Measurements from ENCODE around the gene SPTLC3. TPM values are rescaled to one million over a fixed set of nuclear protein-coding genes. Genes with fewer than 3 reads are reported as not detected.

The SPTLC3 gene
- total RNA-seq, 2 experiments from 2014 or later = 1.1 to 1.2 TPM

GRCh38 chr20:13180986-13181889 lies 172.5 kb downstream of the SPTLC3 start:
- no peaks in the 10 kb centered on the region for H3K36me3 Mint-ChIP-seq (ENCODE audit: low read depth)
- H3K9me3 Mint-ChIP-seq = peaks cover under 1% of the 10 kb centered on the region
- no peaks in the 10 kb centered on the region for H3K4me1 Mint-ChIP-seq
- H3K27me3 Mint-ChIP-seq = peaks cover 7% of the 10 kb centered on the region
- ChIA-PET CTCF (no interaction called here), POLR2A (no interaction called here)
- no peak overlapping the region for H3K4me3 Mint-ChIP-seq
- no peak overlapping the region for H3K27ac Mint-ChIP-seq
- no peak for DNase-seq

GRCh38 chr20:13183005-13183404 lies 174.2 kb downstream of the SPTLC3 start:
- ChIA-PET POLR2A (no interaction called here), CTCF (no interaction called here)
- H3K36me3 Mint-ChIP-seq (ENCODE audit: low read depth) = no peaks in the 10 kb centered on the region
- no peak overlapping the region for H3K27ac Mint-ChIP-seq
- H3K4me1 Mint-ChIP-seq = no peaks in the 10 kb centered on the region
- DNase-seq = no peak
- H3K27me3 Mint-ChIP-seq = peaks cover 2% of the 10 kb centered on the region
- peaks cover 10% of the 10 kb centered on the region for H3K9me3 Mint-ChIP-seq
- no peak overlapping the region for H3K4me3 Mint-ChIP-seq

GRCh38 chr20:13186043-13186774 lies 177.4 kb downstream of the SPTLC3 start:
- peaks cover 10% of the 10 kb centered on the region for H3K9me3 Mint-ChIP-seq
- ChIA-PET POLR2A (no interaction called here), CTCF (no interaction called here)
- H3K27ac Mint-ChIP-seq = no peak overlapping the region
- H3K36me3 Mint-ChIP-seq (ENCODE audit: low read depth) = no peaks in the 10 kb centered on the region
- H3K27me3 Mint-ChIP-seq = peaks cover 6% of the 10 kb centered on the region
- DNase-seq = no peak
- H3K4me1 Mint-ChIP-seq = no peaks in the 10 kb centered on the region
- H3K4me3 Mint-ChIP-seq = no peak overlapping the region

- Mint-ChIP-seq H3K9me3 (peaks cover 10% of the 10 kb centered on the region), H3K4me3 (no peak overlapping the region), H3K36me3 (ENCODE audit: low read depth) (no peaks in the 10 kb centered on the region), H3K4me1 (no peaks in the 10 kb centered on the region), H3K27me3 (peaks cover 4% of the 10 kb centered on the region), H3K27ac (no peak overlapping the region)
- ChIA-PET CTCF (interaction anchor here (0.6 kb wide), 1 partner anchor 14 kb away, joined by 4 read pairs; no protein-coding TSS in a partner anchor), POLR2A (no interaction called here)
- DNase-seq = no peak
These were observed 179.1 kb downstream of the SPTLC3 start for GRCh38 chr20:13187899-13188298.

GRCh38 chr20:13199279-13199678 lies 190.5 kb downstream of the SPTLC3 start:
- no peaks in the 10 kb centered on the region for H3K36me3 Mint-ChIP-seq (ENCODE audit: low read depth)
- peaks cover 3% of the 10 kb centered on the region for H3K27me3 Mint-ChIP-seq
- ChIA-PET POLR2A (no interaction called here), CTCF (no interaction called here)
- no peaks in the 10 kb centered on the region for H3K9me3 Mint-ChIP-seq
- H3K27ac Mint-ChIP-seq = no peak overlapping the region
- no peak overlapping the region for H3K4me3 Mint-ChIP-seq
- no peak for DNase-seq
- H3K4me1 Mint-ChIP-seq = peaks cover 2% of the 10 kb centered on the region

- DNase-seq = no peak
- Mint-ChIP-seq H3K27ac (no peak overlapping the region), H3K4me3 (no peak overlapping the region), H3K9me3 (no peaks in the 10 kb centered on the region), H3K4me1 (peaks cover 2% of the 10 kb centered on the region), H3K36me3 (ENCODE audit: low read depth) (no peaks in the 10 kb centered on the region), H3K27me3 (peaks cover 3% of the 10 kb centered on the region)
- POLR2A ChIA-PET = no interaction called here
- CTCF ChIA-PET = no interaction called here
These were observed 192.2 kb downstream of the SPTLC3 start for GRCh38 chr20:13200767-13201500.

- Mint-ChIP-seq H3K4me1 (peaks cover 2% of the 10 kb centered on the region), H3K9me3 (no peaks in the 10 kb centered on the region), H3K4me3 (no peak overlapping the region), H3K27me3 (peaks cover 3% of the 10 kb centered on the region), H3K36me3 (ENCODE audit: low read depth) (no peaks in the 10 kb centered on the region), H3K27ac (no peak overlapping the region)
- no peak for DNase-seq
- ChIA-PET CTCF (no interaction called here), POLR2A (no interaction called here)
These were observed 193.8 kb downstream of the SPTLC3 start for GRCh38 chr20:13202565-13202964.

GRCh38 chr20:13205425-13205824 lies 196.7 kb downstream of the SPTLC3 start:
- no peak for DNase-seq
- H3K27ac Mint-ChIP-seq = no peak overlapping the region
- no peak overlapping the region for H3K4me3 Mint-ChIP-seq

GRCh38 chr20:13205848-13206434 lies 197.2 kb downstream of the SPTLC3 start:
- H3K9me3 Mint-ChIP-seq = no peaks in the 10 kb centered on the region
- peaks cover 1% of the 10 kb centered on the region for H3K27me3 Mint-ChIP-seq
- DNase-seq = no peak
- H3K27ac Mint-ChIP-seq = no peak overlapping the region
- CTCF ChIA-PET = interaction anchor here (1.2 kb wide), 1 partner anchor 10 kb away, joined by 3 read pairs; no protein-coding TSS in a partner anchor
- no peaks in the 10 kb centered on the region for H3K36me3 Mint-ChIP-seq (ENCODE audit: low read depth)
- peaks cover 2% of the 10 kb centered on the region for H3K4me1 Mint-ChIP-seq
- H3K4me3 Mint-ChIP-seq = no peak overlapping the region
- POLR2A ChIA-PET = no interaction called here

More at GRCh38 chr20:13205425-13205824, 196.7 kb downstream of the SPTLC3 start:
- CTCF ChIA-PET = interaction anchor here (1.2 kb wide), 1 partner anchor 10 kb away, joined by 3 read pairs; no protein-coding TSS in a partner anchor
- Mint-ChIP-seq H3K27me3 (peaks cover 1% of the 10 kb centered on the region), H3K9me3 (no peaks in the 10 kb centered on the region), H3K4me1 (peaks cover 2% of the 10 kb centered on the region), H3K36me3 (ENCODE audit: low read depth) (no peaks in the 10 kb centered on the region)
- POLR2A ChIA-PET = no interaction called here

- CTCF ChIA-PET = no interaction called here
- no peak overlapping the region for H3K4me3 Mint-ChIP-seq
- no peaks in the 10 kb centered on the region for H3K36me3 Mint-ChIP-seq (ENCODE audit: low read depth)
- H3K4me1 Mint-ChIP-seq = peaks cover 2% of the 10 kb centered on the region
- POLR2A ChIA-PET = no interaction called here
- H3K9me3 Mint-ChIP-seq = no peaks in the 10 kb centered on the region
- H3K27ac Mint-ChIP-seq = no peak overlapping the region
- no peak for DNase-seq
- peaks cover 1% of the 10 kb centered on the region for H3K27me3 Mint-ChIP-seq
These were observed 198.2 kb downstream of the SPTLC3 start for GRCh38 chr20:13207016-13207415.

- Mint-ChIP-seq H3K27me3 (peaks cover 32% of the 10 kb centered on the region), H3K4me3 (no peak overlapping the region), H3K9me3 (no peaks in the 10 kb centered on the region), H3K4me1 (peaks cover 11% of the 10 kb centered on the region), H3K36me3 (ENCODE audit: low read depth) (no peaks in the 10 kb centered on the region), H3K27ac (no peak overlapping the region)
- ChIA-PET CTCF (no interaction called here), POLR2A (no interaction called here)
- no peak for DNase-seq
These were observed 203.3 kb downstream of the SPTLC3 start for GRCh38 chr20:13211956-13212618.

- H3K27ac Mint-ChIP-seq = no peak overlapping the region
- no peaks in the 10 kb centered on the region for H3K9me3 Mint-ChIP-seq
- peak; percentile 13 for DNase-seq
- H3K27me3 Mint-ChIP-seq = peaks cover 38% of the 10 kb centered on the region
- POLR2A ChIA-PET = no interaction called here
- no peak overlapping the region for H3K4me3 Mint-ChIP-seq
- H3K36me3 Mint-ChIP-seq (ENCODE audit: low read depth) = no peaks in the 10 kb centered on the region
- H3K4me1 Mint-ChIP-seq = peaks cover 11% of the 10 kb centered on the region
- CTCF ChIA-PET = no interaction called here
These were observed 204.0 kb downstream of the SPTLC3 start for GRCh38 chr20:13212750-13213149.

Data from activated CD4-positive, alpha-beta T cell treated with anti-CD3 and anti-CD28 coated beads, Interleukin-2, amount 10 ng/mL, durations not matched to agents 7 days and 5 days (primary cell).